ENCODE results near the gene TLCD3B.

DNA sequence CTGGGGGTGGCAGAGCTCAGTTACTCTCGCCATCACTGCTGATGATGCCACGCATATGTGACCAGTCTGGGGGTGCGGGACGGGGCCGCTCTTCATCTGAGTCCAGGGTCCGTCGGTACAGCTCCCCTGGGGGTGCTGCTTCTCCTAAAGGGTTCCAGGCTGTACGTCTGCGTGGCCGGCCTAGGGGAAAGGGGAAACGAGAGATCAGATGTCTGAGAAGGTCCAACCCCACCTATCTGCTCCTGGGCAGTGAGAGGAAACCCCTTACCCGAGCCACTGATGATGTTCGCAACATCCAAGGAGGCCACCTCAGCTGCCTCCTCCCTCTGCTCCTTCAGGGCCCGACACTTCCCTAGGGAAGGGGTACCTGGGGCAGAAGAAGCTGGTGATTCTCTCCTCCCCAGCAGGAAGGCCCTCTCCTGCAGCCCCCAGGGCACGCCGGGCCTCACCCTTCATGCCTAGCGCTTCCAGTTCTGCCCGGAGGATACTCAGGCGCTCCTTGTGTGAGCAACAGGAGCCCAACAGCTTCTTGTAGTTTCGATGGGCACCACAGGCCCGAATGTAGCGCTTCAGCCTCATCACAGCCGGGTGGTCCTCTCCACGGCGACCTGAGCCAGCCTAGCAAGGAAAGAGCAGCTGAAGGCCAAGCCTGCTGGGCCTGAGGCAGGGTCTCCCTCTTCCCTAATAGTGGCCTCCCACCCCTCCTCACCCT is 37.7 kb downstream of the TLCD3B start:
- no peak for TF ChIP-seq CTCF (IDR thresholded peaks at IDR 0.05)
- TF ChIP-seq EP300 (IDR thresholded peaks at IDR 0.05): no peak
